Right kidney (tissue), 1 donor: ENCODE measurements around the gene CBFA2T3.

ENCODE experiments used
- DNase-seq: peaks from one replicate; pipeline ENCODE4 v3.0.0-alpha.2; 2016

The CBFA2T3 gene

GRCh38 chr16:88976366-88977017, 515 bp downstream of the CBFA2T3 start:
- no peak for DNase-seq

- DNase-seq, result no peak
Observed at GRCh38 chr16:88975511-88976061, 1.4 kb downstream of the CBFA2T3 start.

- no peak for DNase-seq
Observed at GRCh38 chr16:88974916-88975215, 2.1 kb downstream of the CBFA2T3 start.

- no peak for DNase-seq
Observed at GRCh38 chr16:88974080-88974915, 2.7 kb downstream of the CBFA2T3 start.

- no peak for DNase-seq
Observed at GRCh38 chr16:88973415-88974050, 3.5 kb downstream of the CBFA2T3 start.

GRCh38 chr16:88973007-88973410, 4.0 kb downstream of the CBFA2T3 start:
- no peak for DNase-seq

GRCh38 chr16:88972349-88972748, 4.7 kb downstream of the CBFA2T3 start:
- DNase-seq, result no peak

GRCh38 chr16:88971371-88972097, 5.5 kb downstream of the CBFA2T3 start:
- no peak for DNase-seq

GRCh38 chr16:88970539-88971065, 6.4 kb downstream of the CBFA2T3 start:
- DNase-seq, result no peak

GRCh38 chr16:88970050-88970449, 7.0 kb downstream of the CBFA2T3 start:
- no peak for DNase-seq

GRCh38 chr16:88969361-88969831, 7.6 kb downstream of the CBFA2T3 start:
- DNase-seq, result no peak

- no peak for DNase-seq
Observed at GRCh38 chr16:88968589-88969280, 8.3 kb downstream of the CBFA2T3 start.

- no peak for DNase-seq
Observed at GRCh38 chr16:88967830-88968588, 9.0 kb downstream of the CBFA2T3 start.

- no peak for DNase-seq
Observed at GRCh38 chr16:88966986-88967829, 9.8 kb downstream of the CBFA2T3 start.

- no peak for DNase-seq
Observed at GRCh38 chr16:88965826-88966480, 11.1 kb downstream of the CBFA2T3 start.

- DNase-seq, result no peak
Observed at GRCh38 chr16:88965411-88965810, 11.6 kb downstream of the CBFA2T3 start.

GRCh38 chr16:88964636-88965035, 12.4 kb downstream of the CBFA2T3 start:
- DNase-seq, result no peak

- DNase-seq, result no peak
Observed at GRCh38 chr16:88963583-88963982, 13.4 kb downstream of the CBFA2T3 start.

GRCh38 chr16:88962478-88963152, 14.4 kb downstream of the CBFA2T3 start:
- no peak for DNase-seq
